H4 (cell line): ENCODE data around the gene MLLT3. TPM values are rescaled to one million over a fixed set of nuclear protein-coding genes. Genes with fewer than 3 reads are reported as not detected.

Source experiments
- DNase-seq: peaks from one replicate; pipeline ENCODE4 v3.0.0-alpha.2; 2015; ENCODE audit warnings: low spot score
- total RNA-seq: library from RNA; depleted of rRNA; stranded (reverse); fragments of >200 nt; shearing (Covaris generic); gene quantifications from 2 replicates; pipeline ENCODE4 v1.2.3, GENCODE V29; 2014

MLLT3 gene
- total RNA-seq, 1 experiment from 2014 or later: 8.9 TPM

- DNase-seq: no peak
These were observed 2.7 kb upstream of the MLLT3 start for GRCh38 chr9:20625003-20625349.

GRCh38 chr9:20624201-20625002 is 2.1 kb upstream of the MLLT3 start:
- peak; percentile 59 for DNase-seq

- DNase-seq: no peak
These were observed 1.4 kb upstream of the MLLT3 start for GRCh38 chr9:20623748-20624124.

- DNase-seq: no peak
These were observed 885 bp upstream of the MLLT3 start for GRCh38 chr9:20623021-20623747.

GRCh38 chr9:20621471-20622329 is 599 bp downstream of the MLLT3 start:
- peak; percentile 56 for DNase-seq

GRCh38 chr9:20620650-20621470 is 1.4 kb downstream of the MLLT3 start:
- DNase-seq: no peak

- DNase-seq: no peak
These were observed 2.7 kb downstream of the MLLT3 start for GRCh38 chr9:20619487-20620200.

GRCh38 chr9:20618361-20618802 is 3.9 kb downstream of the MLLT3 start:
- peak; percentile 64 for DNase-seq

GRCh38 chr9:20616808-20617207 is 5.5 kb downstream of the MLLT3 start:
- no peak for DNase-seq

GRCh38 chr9:20614602-20615216 is 7.6 kb downstream of the MLLT3 start:
- no peak for DNase-seq

GRCh38 chr9:20611691-20612287 is 10.5 kb downstream of the MLLT3 start:
- DNase-seq: peak; percentile 23

GRCh38 chr9:20610591-20610990 is 11.7 kb downstream of the MLLT3 start:
- DNase-seq: no peak

- DNase-seq: no peak
These were observed 13.7 kb downstream of the MLLT3 start for GRCh38 chr9:20608582-20608981.

- DNase-seq: no peak
These were observed 15.6 kb downstream of the MLLT3 start for GRCh38 chr9:20606652-20607051.

GRCh38 chr9:20604562-20604961 is 17.7 kb downstream of the MLLT3 start:
- no peak for DNase-seq

GRCh38 chr9:20603524-20604268 is 18.6 kb downstream of the MLLT3 start:
- no peak for DNase-seq

GRCh38 chr9:20601292-20601691 is 21.0 kb downstream of the MLLT3 start:
- DNase-seq: no peak

- DNase-seq: no peak
These were observed 23.1 kb downstream of the MLLT3 start for GRCh38 chr9:20599195-20599594.

- DNase-seq: no peak
These were observed 23.9 kb downstream of the MLLT3 start for GRCh38 chr9:20598367-20598766.
